OCI-M2 (cell line): ENCODE measurements around the gene GTPBP3.
"Not testable (repeated sequence)": the region's sequence is repeated elsewhere in the genome, so short reads cannot be mapped to it uniquely, and the experiment has no call there.

ENCODE experiments used
- DNase-seq: peaks from one replicate; lab custom pipeline; 2025; ENCODE audit not compliant: unreplicated experiment; lab: John Stamatoyannopoulos, UW

GTPBP3 gene, protein sequence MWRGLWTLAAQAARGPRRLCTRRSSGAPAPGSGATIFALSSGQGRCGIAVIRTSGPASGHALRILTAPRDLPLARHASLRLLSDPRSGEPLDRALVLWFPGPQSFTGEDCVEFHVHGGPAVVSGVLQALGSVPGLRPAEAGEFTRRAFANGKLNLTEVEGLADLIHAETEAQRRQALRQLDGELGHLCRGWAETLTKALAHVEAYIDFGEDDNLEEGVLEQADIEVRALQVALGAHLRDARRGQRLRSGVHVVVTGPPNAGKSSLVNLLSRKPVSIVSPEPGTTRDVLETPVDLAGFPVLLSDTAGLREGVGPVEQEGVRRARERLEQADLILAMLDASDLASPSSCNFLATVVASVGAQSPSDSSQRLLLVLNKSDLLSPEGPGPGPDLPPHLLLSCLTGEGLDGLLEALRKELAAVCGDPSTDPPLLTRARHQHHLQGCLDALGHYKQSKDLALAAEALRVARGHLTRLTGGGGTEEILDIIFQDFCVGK

DNA sequence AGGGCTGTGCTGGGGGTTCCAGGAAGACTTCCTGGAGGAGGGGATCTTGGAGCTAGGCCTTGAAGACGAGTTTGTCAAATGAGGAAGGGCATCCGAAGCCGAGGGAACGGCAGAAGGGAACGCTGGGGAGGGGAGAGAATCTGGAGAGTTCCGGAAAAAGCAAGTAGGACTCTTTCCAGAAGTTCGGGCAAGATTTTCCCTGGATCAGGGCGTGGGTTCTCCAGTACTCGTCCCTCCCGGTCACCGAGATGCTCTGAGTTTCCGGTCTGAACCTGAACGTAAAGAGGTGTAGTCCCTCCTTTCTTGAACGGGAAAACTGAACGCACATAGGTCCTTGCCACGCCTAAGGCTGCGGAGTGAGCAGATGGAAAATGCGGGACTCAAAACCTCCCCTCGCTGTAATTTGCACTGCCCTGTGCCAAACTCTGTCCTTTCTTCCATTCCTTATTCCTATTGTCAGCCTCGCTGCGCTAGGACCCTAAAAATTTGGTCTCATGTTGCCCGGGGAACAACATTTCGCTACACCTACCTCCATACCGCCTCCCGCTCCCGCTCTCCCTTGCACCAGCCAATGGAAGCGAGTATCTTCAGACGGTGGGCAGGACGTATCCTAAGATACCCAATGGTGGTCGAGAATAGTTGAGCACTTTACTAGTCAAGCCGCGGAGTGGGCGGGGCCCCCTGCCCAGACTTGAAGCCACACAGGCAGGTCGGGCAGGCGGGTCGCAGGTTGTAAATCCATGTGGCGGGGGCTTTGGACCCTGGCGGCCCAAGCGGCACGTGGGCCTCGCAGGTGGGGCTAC, at the start of gene GTPBP3:
GTPBP3 (plus strand) TSS at position 682 of the 803 bp plus-strand sequence; CDS start at position 741, 59 bp downstream.
- peak; percentile 93 for DNase-seq

DNA sequence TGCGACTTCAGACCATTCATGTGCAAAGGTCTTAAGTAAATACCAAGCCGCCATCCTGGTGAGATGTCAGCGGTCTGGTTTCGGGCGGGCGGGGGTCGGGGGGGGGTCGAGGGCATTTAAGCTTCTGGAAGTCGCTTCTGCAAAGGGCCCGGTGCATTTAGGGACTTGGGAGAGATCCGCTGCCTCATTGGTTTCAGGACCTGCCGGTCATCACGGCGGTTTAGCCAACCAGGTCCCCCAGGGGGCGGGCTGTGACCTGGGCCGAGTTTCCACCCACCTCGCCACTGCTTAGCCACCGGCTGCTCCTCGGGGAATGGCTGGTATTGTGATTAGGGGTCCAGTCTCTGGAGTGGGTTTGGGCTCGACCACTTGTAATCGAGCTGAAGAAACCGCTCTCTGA, 47.9 kb upstream of the GTPBP3 start:
- no peak for DNase-seq

DNA sequence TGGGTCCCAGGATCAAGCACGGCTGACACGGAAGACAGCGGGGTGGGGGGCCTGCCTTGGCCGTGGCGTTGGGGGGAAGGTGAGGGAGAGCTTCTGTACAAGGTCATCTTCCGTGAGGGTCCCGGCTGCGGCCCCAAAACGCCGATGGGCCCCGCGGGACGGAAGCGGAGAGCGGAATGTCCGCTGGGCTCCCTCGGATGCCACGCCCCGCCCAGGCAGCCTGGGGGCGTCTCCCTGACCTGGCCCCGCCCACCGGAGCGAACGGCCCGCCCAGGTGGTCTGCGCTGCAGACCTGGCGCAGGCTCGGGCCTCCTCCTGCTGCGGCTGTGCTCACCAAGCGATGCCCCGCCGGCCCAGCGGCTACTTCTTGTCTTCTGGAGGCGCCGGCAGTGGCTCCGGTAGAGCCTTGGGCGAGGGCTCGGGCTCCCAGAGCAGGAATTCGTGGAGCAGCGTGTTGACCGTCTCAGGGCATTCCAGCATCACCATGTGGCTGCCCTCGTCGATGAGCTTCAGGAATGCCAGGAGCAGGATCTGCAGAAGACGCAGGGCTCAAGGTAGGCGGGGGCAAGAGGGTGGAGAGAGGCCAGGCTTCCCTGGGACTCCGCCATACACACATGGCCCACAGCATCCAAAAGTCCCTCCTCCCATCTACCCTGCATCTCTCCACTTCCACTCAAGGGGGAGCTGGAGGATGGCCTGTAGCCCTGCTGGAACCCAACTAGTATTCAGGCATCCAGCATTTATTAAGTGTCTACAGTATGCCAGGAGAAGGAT, 44.9 kb upstream of the GTPBP3 start:
- peak; percentile 53 for DNase-seq

DNA sequence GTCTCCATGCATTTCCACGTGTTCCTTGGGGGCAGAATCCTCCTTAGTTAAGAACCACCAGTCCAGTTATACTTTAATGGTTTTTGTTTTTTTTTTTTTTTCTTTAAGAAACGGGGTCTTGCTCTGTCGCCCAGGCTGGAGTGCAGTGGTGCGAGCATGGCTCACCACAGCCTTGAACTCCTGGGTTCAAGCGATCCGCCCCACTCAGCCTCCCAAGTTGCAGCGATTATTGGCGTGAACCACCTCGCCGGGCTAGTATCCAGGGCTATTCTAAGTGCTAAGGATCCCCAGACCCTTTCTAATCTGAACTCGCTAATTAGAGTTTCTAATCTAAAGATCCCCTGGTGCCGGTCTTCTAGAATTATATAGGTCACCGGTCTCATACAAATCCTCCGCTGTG, 43.7 kb upstream of the GTPBP3 start:
- no peak for DNase-seq

DNA sequence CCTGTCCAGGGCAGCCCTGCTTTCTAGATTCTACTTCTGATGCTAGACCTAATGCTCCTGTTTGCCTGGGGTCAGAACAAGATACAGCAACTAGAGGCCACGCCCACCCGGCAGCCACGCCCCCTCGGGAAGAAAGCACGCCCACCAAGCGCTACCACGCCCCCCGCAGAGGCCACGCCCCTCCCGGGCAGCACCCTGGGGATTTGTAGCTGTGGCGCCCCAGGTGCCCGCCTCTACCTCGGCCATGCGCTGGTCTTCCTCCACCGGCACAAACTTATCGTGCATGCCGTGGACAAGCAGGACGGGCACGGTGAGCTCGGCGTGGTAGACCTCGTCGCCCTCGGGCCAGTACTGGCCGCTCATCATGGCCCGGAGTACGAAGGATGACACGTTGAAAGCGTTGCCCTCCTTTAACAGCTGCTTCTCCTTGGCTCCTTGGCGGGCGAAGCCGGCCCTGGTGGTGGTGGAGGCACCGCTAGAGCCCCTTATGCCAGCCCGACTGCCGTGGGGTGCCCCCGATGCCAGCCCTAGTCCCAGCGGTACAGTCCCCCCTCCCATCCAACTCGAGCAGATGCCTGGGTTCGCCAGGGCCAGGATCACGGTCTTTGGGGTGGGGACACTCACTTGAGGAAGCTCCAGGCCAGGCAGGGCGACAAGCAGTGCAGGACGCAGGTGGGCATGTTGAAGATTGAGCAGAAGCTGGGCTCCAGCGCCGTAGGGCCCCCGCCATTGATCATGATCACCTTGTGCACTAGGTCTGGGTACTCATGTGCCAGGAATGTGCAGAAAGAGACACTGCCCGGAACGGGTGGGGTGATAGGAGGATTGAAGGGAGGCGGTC, 43.1 kb upstream of the GTPBP3 start:
- no peak for DNase-seq

DNA sequence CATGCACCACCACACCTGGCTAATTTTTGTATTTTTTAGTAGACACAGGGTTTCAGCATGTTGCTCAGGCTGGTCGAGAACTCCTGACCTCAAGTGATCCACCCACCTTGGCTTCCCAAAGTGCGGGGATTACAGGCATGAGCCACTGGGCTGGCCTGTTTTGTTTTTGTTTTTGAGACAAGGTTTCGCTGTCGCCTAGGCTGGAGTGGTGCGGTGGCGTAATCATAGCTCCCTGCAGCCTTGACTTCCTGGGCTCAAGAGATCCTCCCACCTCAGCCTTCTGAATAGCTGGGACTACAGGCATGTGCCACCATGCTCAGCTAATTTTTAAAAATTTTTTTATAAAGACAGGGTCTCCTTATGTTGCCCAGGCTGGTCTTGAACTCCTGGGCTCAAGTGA, 41.8 kb upstream of the GTPBP3 start:
- not testable (repeated sequence) for DNase-seq

DNA sequence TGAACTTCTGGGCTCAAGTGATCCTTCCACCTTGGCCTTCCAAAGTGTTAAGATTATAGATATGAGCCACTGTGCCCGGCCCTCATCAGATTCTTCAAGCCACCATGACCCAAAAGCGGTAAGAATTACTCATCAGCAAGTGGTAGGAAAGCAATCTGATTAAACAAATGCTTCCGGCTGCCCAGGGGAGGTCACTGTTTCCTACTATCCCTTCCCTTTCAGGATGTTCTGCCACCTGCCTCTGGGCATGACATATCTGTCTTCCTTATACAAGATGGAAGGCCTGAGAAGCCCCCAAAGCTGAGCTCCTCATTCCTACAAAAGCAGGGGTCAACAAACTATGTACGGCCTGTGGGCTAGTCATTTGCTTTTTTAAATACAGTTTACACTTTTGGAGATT, 41.1 kb upstream of the GTPBP3 start:
- DNase-seq = no peak

DNA sequence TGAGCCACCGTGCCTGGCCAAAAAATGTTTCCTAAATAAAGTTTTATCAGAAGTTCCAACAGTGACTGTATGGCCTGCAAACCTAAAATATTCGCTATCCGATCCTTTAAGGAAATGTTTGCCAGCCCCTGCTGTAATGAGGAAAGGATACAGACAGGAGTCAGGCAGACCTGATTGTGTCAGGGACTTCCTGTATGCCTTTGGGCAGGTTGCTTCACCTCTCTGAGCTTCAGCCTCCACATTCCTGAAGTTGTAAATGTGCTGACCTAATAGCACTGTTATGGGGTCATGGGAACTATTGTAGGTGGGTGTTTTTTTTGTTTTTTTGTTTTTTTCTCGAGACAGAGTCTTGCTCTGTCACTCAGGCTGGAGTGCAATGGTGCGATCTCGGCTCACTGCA, 40.4 kb upstream of the GTPBP3 start:
- no peak for DNase-seq

DNA sequence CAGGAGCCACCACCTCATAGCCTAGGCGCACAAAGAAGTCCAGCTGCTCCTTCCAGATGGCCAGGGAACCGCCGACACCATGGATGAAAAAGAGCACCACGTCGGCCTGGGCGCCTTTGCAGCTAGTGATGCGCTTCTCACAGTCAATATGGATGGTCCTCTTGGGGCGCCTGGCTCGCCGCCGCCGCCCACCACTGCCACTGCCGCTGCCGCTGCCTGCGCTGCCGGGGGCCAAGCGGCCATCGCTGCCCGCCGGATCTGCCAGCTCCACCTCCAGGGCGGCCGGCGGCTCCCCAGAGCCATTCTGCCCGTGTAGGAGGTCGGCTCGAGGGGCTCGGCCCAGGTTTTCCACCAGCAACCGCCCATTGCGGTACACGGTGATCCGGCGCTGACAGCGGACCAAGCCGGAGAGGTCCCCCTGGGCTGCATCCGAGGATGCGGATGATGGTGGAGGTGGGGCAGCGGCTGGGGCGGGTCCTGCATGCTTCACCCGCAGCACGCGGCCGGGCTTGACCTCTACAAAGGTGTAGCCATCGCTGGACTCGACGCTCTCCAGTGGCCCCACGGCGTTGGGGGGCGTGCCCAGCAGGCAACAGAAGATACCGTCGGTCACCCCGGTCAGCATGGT, 36.2 kb upstream of the GTPBP3 start:
- no peak for DNase-seq

DNA sequence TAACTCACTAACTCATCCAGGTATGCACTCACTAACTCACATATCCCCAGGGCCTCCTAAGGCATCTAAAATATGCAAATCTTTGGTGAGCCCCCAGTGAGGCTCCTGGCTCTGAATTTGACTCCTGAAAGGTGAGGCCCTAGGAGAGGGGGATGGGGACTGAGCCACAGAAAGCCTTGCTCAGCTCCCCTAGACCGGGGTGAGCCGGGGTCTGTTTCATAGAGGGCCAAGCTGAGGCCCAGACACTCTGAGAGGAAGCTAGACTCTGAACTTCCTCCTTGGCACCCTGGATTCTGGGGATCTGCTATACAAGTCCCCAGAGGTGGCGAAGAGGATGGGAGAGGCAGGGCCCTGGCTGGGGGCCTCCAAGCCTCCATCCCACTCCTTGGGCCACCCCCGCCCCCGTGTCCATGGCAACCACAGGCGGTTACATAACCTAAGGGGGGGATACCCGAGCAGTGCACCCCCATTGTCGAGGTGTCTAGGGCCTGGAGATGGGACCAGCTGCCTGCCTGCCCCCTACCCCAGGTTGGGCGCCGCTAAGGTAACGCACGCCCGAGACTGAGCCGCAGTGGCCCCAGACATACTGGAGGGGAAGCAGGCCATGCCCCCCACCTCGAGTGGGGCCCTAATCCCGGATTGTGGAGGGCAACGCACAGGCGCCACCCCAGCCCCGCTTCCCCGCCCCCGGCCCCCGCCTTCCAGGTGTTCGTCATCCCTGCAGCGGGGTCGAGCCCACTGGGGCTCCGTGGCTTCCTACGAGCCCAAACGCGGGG, 34.8 kb upstream of the GTPBP3 start:
- no peak for DNase-seq

DNA sequence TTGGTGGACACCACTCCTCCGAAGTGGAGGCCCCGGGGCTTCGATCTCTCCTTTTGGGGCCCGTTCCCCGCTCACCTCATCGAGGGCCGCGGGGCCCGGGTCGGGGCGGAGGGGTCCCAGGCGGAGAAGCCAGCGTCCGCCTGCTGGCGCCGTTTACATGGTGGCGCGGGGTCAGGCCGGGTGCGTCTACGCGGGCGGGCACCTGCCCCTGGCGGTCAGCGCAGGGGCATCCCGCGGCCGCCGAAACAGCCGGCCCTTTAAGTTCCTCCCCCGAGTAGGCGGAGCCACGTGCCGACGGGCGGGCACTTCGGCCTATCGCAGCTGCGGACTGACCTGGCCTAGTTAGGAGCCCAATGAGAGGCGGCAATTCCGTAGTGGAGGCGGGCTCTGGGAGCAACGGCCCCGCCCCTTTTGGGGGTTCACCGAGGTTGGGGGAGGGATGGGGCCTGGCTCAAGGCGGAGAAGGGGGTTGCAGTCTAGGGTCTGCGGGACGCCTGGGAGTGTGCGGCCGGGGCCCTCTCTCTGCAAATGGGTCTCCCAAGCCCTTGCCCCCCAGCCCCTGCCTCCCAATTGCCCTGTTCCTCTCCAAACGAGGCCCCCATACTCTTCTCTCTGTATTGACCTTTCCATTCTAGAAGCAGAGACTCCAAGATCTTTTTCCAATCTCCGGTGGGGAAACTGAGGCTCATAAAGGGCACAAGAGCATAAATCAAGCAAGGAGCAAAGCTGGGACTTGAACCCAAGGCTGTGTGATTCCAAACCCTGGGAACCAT, 34.0 kb upstream of the GTPBP3 start, which contains the start of gene ABHD8:
ABHD8 (minus strand) TSS at position 259 of the 773 bp plus-strand sequence. CDS start 1,809 bp downstream, outside the sequence.
- no peak for DNase-seq

DNA sequence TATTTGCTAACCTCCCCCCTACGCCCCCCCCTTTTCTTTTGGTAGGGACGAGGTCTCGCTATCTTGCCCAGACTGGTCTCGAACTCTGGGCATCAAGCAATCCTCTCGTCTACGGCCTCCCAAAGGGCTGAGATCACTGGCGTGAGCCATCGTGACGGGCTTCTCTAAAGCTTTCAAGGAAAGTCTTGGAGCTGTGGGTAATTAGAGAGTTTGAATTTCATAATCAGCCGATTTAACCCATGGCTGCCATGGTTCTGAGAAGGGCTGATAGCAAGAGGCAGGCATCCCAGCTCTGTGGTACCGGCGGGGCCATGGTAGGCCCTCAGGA, 33.4 kb upstream of the GTPBP3 start:
- DNase-seq = no peak

DNA sequence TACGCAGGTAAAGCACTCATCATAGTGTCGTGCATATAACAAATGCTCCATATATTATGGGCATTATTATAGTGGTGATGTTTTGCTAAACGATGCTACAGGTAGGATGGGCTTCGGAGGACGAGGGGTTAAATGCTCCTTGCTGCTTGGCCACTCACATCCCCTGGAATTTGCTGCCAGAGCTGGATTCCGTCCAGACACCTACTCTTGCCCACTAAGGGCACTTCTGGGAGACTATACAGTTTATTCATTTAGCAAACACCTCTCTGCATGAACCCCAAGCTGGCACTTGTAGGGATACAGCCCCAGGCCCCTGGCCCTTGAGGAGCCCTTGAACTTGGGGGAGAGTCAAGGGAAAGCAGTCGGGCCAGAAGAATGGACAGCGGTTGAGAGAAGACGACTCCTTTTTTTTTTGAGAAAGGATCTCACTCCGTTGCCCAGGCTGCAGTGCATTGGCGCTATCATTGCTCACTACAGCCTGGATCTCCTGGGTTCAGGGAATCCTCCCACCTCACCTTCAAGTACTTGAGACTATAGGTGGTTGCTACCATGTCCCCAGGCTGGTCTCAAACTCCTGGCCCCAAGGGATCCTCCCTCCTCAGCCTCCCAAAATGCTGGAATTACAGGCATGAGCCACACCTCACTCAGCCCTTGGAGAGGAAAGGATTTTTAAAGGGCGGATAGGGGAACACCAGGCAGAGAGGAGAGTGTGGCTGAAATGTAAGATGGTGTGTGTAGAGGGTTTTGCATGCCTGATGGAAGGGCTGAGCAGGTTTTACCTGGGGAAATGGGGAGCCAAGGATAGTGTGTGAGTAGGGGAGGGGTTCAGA, 32.8 kb upstream of the GTPBP3 start:
- no peak for DNase-seq

DNA sequence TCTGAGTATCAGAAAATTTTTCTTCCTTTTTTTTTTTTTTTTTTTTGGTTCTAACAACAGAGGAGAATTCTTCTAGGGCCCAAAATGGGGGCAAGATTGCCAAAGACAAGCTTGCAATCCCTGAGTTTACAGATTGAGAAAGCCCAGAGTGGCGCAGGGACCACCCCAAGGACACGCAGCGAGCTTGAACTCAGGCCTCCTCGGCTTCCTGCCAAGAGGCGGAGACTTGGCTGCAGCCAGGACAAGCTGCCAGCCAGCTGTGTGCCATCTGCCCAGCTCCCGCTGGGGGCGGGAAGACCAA, 32.2 kb upstream of the GTPBP3 start:
- no peak for DNase-seq

DNA sequence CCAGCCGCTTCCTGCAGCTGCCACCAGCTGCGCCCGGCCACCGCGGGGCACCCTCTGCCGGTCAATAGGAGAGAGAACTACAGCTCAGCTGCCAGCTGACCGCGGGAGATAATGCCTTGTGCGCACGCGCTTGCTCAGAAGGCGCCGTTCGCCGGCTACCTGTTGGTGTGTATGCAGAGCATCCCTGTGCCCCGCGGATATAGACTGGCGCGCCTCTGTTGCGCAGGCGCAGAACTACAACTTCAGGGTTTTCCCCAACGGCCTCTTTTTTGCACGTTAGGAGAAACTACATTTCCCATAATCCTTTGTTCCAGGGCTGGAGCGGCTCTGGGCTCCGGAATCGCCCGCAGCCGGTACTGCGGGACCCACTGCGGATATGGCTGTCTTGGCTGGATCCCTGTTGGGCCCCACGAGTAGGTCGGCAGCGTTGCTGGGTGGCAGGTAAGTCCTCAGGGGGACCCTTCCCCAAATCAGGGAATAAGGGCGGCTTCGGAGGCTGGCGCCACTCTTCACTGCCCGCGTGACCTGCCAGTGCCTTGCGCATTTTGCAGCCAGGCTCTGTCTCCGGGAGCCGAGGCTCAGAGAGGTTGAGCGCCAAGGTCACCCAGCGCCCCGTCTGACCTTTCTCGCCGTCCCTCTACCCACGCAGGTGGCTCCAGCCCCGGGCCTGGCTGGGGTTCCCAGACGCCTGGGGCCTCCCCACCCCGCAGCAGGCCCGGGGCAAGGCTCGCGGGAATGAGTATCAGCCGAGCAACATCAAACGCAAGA, 31.7 kb upstream of the GTPBP3 start, which contains the start of gene MRPL34:
MRPL34 (plus strand) TSS at position 356 of the 768 bp plus-strand sequence; CDS start at position 377, 21 bp downstream.
- DNase-seq = peak; percentile 99

DNA sequence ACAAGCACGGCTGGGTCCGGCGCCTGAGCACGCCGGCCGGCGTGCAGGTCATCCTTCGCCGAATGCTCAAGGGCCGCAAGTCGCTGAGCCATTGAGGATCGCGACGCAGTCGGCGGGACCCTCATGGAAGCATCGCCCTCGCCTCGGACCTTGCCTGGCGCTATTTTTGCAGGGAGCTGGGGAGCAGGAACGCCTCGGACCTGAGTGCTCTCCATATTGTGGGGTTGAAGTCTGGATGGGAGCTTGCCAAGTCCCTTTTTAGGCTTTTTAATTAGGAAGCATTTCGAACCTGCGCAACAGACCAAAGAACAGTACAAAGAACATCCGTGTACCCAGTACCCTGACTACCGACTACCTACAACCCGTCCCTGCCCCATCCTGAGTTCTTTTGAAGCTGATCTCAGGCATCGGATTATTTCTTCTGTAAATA, 31.1 kb upstream of the GTPBP3 start:
- peak; percentile 79 for DNase-seq

DNA sequence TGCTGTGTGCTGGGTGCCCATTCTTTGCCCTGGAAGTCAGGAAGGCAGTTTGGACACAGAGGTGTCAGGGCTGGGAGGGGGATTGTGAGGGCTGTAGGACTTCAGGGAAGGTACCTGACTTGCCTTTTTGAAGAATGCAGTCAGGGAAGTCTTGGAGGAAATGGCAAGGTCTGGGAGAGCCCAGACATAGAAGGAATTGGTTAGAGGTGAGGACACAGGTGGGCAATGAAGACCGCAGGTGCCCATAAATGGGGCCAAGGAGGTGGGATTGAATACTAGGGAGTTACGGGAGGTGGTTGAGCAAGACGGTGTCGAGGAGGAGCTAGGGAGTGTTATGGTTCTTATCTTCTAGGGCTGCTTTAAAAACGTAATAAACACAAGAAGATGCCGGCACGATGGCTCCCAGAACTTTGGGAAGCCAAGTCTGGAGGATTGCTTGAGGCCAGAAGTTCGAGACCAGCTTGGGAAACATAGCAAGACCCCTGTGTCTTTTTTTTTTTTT, 29.4 kb upstream of the GTPBP3 start:
- no peak for DNase-seq
